OCI-M1 (cell line): ENCODE data around the gene TM9SF1.

ENCODE experiments used
- DNase-seq: peaks from one replicate; lab custom pipeline; 2025; lab: John Stamatoyannopoulos, UW

The TM9SF1 gene

GRCh38 chr14:24195186-24196070 is at the start of gene TM9SF1:
Gene TM9SF1, minus strand, starts transcription at chr14:24195441. Its CDS starts 422 bp downstream, at chr14:24195019.
- peak; percentile 85 for DNase-seq

DNA sequence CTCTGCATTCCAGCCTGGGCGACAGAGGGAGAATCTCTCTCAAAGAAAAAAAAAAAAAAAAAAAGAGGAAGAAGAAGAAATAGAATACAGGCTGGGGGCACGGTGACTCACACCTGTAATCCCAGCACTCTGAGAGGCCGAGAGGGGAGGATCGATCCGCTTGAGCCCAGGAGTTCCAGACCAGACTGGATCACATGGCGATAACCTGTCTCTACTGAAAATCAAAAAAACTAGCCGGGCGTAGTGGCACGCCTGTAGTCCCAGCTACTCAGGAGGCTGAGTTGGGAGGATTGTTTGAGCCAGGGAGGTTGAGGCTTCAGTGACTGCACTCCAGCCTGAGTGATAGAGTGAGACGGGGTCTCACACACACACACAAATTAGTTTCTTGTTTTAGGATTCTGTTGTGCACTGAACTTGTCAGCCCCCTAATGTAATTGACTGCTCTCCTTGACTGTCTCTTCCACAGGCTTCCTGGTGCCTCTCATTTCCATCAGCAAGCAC is 48.1 kb upstream of the TM9SF1 start:
- peak; percentile 86 for DNase-seq

- peak; percentile 97 for DNase-seq
These were observed 46.7 kb upstream of the TM9SF1 start for GRCh38 chr14:24241829-24242443.

GRCh38 chr14:24240110-24240918 is 45.1 kb upstream of the TM9SF1 start:
- no peak for DNase-seq

- DNase-seq: no peak
These were observed 43.3 kb upstream of the TM9SF1 start for GRCh38 chr14:24238527-24239037.

DNA sequence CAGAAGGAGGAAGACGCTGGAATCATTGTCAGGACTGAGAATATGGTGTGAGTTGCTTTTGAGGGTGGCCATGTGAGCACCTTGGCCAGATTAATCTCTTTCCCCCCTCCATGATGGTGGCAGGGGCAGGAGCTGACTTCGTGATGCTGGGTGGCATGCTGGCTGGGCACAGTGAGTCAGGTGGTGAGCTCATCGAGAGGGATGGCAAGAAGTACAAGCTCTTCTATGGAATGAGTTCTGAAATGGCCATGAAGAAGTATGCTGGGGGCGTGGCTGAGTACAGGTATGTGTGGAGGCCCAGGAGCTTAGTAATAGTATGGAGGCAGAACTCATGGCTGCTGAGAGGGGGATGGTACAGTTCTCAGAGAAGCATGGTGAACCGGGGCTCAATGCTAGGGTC is 42.9 kb upstream of the TM9SF1 start:
- DNase-seq: no peak

- no peak for DNase-seq
These were observed 42.3 kb upstream of the TM9SF1 start for GRCh38 chr14:24237463-24237955.

GRCh38 chr14:24236689-24237462 is 41.6 kb upstream of the TM9SF1 start:
- no peak for DNase-seq

GRCh38 chr14:24235804-24236688 is 40.8 kb upstream of the TM9SF1 start:
- no peak for DNase-seq

DNA sequence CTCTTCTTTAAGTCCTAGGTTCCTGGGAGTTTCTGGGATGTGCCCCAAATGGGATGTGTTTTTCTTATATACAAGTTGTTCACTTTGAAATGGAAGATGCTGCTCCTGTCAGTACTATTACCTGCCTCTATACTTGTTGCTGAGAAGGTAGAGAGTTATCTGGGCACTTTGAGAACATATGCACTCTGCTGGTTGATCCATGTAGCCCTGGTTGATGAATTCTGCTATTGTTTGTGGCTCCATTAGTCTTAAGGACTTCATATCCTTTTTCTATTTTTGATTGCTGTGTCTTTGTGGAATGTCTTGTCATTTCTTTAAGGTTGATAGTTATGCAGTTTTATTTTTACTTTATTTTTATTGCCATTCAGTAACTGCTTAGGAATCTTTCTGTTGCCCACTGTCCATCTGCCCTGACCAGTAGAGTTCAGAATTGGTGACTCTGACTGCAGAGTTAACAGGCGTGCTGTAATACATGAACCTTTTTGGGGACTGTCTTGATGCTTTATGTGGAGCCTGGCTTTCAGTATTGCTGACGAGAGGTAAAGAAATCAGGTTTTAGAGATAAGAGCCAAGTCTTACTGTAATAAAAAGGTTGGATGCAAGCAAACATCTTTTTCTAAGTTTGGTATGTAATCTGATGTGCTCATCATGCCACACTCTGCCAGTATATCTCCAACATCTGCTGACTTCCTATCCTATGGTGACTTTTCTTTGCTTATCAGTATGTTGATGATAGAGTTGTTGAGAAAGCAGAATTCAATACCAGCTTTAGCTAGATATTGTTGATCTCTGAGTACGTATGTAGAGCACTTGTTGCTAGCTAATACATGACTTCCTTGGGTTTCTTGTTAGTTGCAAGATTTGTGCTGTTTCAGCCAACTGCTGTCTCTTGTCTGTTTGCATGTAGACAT is 39.1 kb upstream of the TM9SF1 start:
- no peak for DNase-seq

DNA sequence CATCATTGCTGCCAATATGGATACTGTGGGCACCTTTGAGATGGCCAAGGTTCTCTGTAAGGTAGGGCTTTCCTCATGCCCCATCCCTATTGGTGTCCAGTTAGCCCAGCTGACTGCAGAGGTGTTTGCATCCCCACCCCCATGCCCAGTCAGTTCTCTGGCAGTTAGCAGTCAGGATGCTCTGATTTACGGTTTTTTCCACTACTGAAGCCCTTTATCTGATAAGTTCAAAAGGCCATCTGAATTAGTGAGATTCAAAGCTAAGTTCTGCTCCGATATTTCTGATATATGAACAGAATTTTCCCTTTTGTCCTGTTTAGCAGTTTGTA is 38.3 kb upstream of the TM9SF1 start:
- DNase-seq: peak; percentile 43

DNA sequence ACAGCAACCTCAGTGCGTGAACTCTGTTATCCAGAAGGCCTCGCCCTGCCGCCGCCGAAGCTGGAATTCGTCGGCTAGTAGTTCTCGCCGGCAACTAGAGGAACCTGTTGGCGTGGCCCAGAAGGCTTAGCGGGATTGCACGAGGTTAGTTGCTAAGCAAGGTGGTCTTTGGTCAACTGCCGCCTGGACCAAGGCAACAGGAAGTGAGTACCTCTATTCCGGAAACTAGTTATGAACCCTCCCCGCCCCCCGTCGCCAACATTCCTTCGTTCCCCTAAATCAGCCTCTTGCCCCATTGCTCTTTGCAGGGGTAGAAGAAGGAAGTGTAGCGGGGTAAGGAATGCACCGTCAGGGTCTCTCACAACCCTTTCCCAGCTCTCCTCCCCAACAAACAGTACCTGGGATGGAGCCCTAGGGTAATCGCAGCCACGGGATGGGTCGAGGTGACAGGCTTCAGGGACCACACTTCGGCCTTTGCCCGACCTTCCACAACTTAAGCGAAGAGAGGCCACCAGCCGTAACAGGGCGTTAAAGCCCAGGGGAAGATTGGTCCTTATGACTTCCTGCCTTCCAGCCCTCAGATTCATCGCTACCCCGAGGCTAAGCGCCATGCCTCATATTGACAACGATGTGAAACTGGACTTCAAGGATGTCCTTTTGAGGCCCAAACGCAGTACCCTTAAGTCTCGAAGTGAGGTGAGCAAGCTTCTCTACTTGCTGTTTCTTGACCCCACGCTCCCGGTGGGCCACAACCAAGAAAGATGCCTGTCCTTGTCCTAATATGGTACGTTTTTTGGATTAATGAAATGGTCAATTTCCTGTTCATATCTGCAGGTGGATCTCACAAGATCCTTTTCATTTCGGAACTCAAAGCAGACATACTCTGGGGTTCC is 37.6 kb upstream of the TM9SF1 start, which contains the start of gene GMPR2:
TSS of gene GMPR2 (plus strand) at position 285 of the 893 bp plus-strand sequence. CDS start at position 610, 325 bp downstream.
- no peak for DNase-seq

- DNase-seq: peak; percentile 92
These were observed 36.9 kb upstream of the TM9SF1 start, which contains the start of gene NEDD8 for GRCh38 chr14:24232121-24232644. Gene NEDD8, minus strand, starts transcription at chr14:24232367. Its CDS starts 100 bp downstream, at chr14:24232267.

DNA sequence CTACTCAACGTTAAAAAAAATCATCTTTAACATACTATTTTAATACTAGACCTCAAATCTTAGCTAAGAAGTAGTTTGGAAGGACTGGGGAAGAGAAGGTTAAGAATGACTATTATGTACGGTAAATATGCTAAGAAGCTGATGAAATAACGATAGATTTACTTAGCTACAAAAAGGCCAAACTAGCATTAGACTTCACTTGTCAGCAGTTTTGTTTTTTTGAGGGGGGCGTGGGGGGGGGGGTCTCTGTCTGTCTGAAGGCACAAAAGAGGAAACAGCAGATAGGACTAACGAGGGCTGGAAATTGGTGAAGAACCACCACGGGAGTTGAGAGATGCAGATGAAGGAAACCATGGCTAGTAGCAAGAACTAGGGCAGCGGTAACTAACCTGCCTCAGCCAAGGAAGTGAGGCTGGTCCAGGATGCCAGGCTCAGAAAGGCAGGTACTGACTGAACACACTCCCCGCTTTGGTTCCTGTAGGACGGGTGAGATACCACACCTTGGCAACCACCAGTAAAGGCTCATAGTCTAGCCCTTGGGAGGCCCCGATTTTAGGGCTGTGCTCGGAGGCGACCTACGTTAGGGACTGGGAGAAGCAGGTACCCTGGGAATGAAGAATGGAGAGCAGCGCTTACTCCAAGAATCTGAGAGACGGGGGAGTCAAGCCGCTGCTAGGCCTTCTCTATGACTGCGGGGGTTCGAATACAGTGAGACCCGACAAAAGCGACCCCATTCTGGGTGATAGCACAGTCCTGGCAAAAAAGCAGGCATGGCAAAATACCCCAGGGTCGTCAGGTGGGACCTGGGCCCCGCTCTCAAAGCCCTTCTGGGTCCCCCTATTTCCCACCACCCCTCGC is 36.3 kb upstream of the TM9SF1 start:
- peak; percentile 10 for DNase-seq

GRCh38 chr14:24228902-24229301 is 33.7 kb upstream of the TM9SF1 start:
- DNase-seq: no peak

DNA sequence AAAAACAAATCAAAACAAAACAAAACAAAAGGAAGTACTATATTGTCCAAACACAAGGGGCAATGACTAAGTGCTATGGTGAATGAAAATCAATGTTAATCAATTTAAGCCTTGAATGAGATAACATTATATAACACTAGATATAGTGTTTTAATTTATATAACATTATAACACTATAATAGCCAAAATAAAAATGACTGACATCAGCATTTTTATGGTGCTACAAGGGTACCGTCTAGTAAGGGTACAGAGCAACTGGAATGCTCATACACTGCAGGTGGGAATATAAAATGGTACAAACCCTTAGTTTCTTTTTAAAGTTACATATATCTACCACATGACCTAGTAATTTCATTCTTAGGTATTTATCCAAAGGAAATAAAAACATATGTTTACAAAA is 31.2 kb upstream of the TM9SF1 start:
- DNase-seq: no peak

- no peak for DNase-seq
These were observed 29.4 kb upstream of the TM9SF1 start for GRCh38 chr14:24224618-24225071.
